HepG2 (cell line): ENCODE results near the gene PLEKHG5. TPM values are rescaled to one million over a fixed set of nuclear protein-coding genes. Genes with fewer than 3 reads are reported as not detected.

Experiments
- CSRNP1 ChIP-seq: sonication (generic); formaldehyde crosslinking; IDR thresholded peaks from 2 replicates; pipeline ENCODE4 v1.8.1; 2023; ENCODE audit warnings: mild to moderate bottlenecking, missing genetic modification reagents
- DMAP1 ChIP-seq: IDR thresholded peaks from 2 replicates; pipeline ENCODE4 v1.6.1; 2016
- ETV5 ChIP-seq: IDR thresholded peaks from 2 replicates; pipeline ENCODE4 v1.6.1; 2018; ENCODE audit warnings: missing biosample characterization, missing genetic modification reagents, inconsistent platforms, borderline replicate concordance
- FOSL2 ChIP-seq: sonication (generic); formaldehyde crosslinking; IDR thresholded peaks from 2 replicates; pipeline ENCODE4 v1.4.0; 2020; ENCODE audit warnings: missing genetic modification reagents
- HNF4A ChIP-seq: sonication (generic); formaldehyde crosslinking; IDR thresholded peaks from 2 replicates; pipeline ENCODE4 v1.4.0; 2020; ENCODE audit warnings: missing genetic modification reagents
- JUNB ChIP-seq: sonication (generic); formaldehyde crosslinking; IDR thresholded peaks from 2 replicates; pipeline ENCODE4 v1.8.0; 2022; ENCODE audit warnings: missing genetic modification reagents, mild to moderate bottlenecking, borderline replicate concordance
- NONO ChIP-seq, 2 experiments: fragments of 450-650 bp in 1 of 2; sonication (generic) in 1 of 2; formaldehyde crosslinking in 1 of 2; IDR thresholded peaks in 1 of 2; conservative IDR thresholded peaks in 1 of 2; 2 replicates each; pipeline versions ENCODE4 v1.6.1 to v1.8.0; 2017 to 2022; ENCODE audit warnings: mild to moderate bottlenecking in 1 of 2, missing genetic modification reagents in 1 of 2, moderate library complexity in 1 of 2
- POLR2AphosphoS5 ChIP-seq: IDR thresholded peaks from 2 replicates; pipeline ENCODE4 v1.6.1; 2012; ENCODE audit warnings: low read depth, low read length
- REPIN1 ChIP-seq: sonication (generic); formaldehyde crosslinking; IDR thresholded peaks from 2 replicates; pipeline ENCODE4 v1.8.0; 2022; ENCODE audit warnings: missing genetic modification reagents, low read depth, mild to moderate bottlenecking, borderline replicate concordance
- RXRB ChIP-seq: IDR thresholded peaks from 2 replicates; pipeline ENCODE4 v1.6.1; 2016; ENCODE audit warnings: borderline replicate concordance, missing genetic modification reagents, missing compliant biosample characterization
- SRY ChIP-seq: sonication (generic); formaldehyde crosslinking; IDR thresholded peaks from 2 replicates; pipeline ENCODE4 v1.8.0; 2022; ENCODE audit warnings: mild to moderate bottlenecking, missing genetic modification reagents
- TARDBP ChIP-seq: sonication (generic); formaldehyde crosslinking; IDR thresholded peaks from 2 replicates; pipeline ENCODE4 v1.8.0; 2022; ENCODE audit warnings: mild to moderate bottlenecking, missing genetic modification reagents
- THRA ChIP-seq: sonication (generic); formaldehyde crosslinking; IDR thresholded peaks from 2 replicates; pipeline ENCODE4 v1.4.0; 2020; ENCODE audit warnings: missing genetic modification reagents, borderline replicate concordance
- XRCC5 ChIP-seq: fragments of 200-400 bp; formaldehyde crosslinking; optimal IDR thresholded peaks from 2 replicates; pipeline ENCODE3; 2017; ENCODE audit warnings: mild to moderate bottlenecking, low read length
- YY1 ChIP-seq: IDR thresholded peaks from 2 replicates; pipeline ENCODE4 v1.6.1; 2011; ENCODE audit warnings: low read length, low read depth, moderate library complexity, mild to moderate bottlenecking; ENCODE audit not compliant: insufficient read depth, insufficient replicate concordance
- ZBTB10 ChIP-seq: sonication (generic); formaldehyde crosslinking; IDR thresholded peaks from 2 replicates; pipeline ENCODE4 v1.4.0; 2020; ENCODE audit warnings: missing genetic modification reagents, borderline replicate concordance
- ZBTB7A ChIP-seq: sonication (generic); formaldehyde crosslinking; IDR thresholded peaks from 2 replicates; pipeline ENCODE4 v1.8.0; 2022; ENCODE audit warnings: mild to moderate bottlenecking, missing genetic modification reagents
- ZFP91 ChIP-seq: sonication (generic); formaldehyde crosslinking; IDR thresholded peaks from 2 replicates; pipeline ENCODE4 v1.9.0; 2022; ENCODE audit warnings: missing genetic modification reagents, mild to moderate bottlenecking, borderline replicate concordance
- ZNF451 ChIP-seq: sonication (generic); formaldehyde crosslinking; IDR thresholded peaks from 2 replicates; pipeline ENCODE4 v1.5.0; 2020; ENCODE audit warnings: mild to moderate bottlenecking, missing genetic modification reagents
- ZNF607 ChIP-seq: sonication (generic); formaldehyde crosslinking; IDR thresholded peaks from 2 replicates; pipeline ENCODE4 v1.5.1; 2020; ENCODE audit warnings: missing genetic modification reagents, mild to moderate bottlenecking, borderline replicate concordance
- polyA plus RNA-seq, 8 experiments: library from polyadenylated mRNA; depleted of rRNA in 3 of 8; stranded (reverse) in 7 of 8; unstranded in 1 of 8; fragments of >200 nt; fragmentation: Illumina TruSeq in 4 of 8; extraction: Trizol in 4 of 8; gene quantifications; 2 replicates each; pipeline versions ENCODE4 v1.2.1 to v1.2.3, GENCODE V29; 2011 to 2016; ENCODE audit warnings: low read depth in 4 of 8, missing spikeins in 1 of 8, mixed read lengths in 1 of 8; ENCODE audit not compliant: insufficient read depth in 1 of 8
- total RNA-seq, 5 experiments: library from RNA; depleted of rRNA; stranded (reverse); fragments of >200 nt; fragmentation: Illumina TruSeq; extraction: Trizol; gene quantifications; 2 replicates each; pipeline ENCODE4 v1.2.3, GENCODE V29; 2016; ENCODE audit warnings: low read depth in 1 of 5

Gene PLEKHG5
- total and polyA plus RNA-seq, 2 of the 13 experiments (the other 11 are each of a cell fraction or from before 2014, with no cell fraction given): 1.9 to 3.5 TPM

GRCh38 chr1:6490181-6491080, 1.0 kb downstream of the PLEKHG5 start (continued):
- TF ChIP-seq NONO (IDR thresholded peaks at IDR 0.05): no peak
- 0 out of 2 replicates have a peak, but pooled peaks have one; percentile 38 for TF ChIP-seq NONO (CRISPR knock-in tag; conservative IDR thresholded peaks at IDR 0.05)
- 0 out of 2 replicates have a peak, but pooled peaks have one; percentile 51 for TF ChIP-seq SRY (CRISPR knock-in tag)
- peak; percentile 22 for TF ChIP-seq HNF4A (CRISPR knock-in tag)
- TF ChIP-seq ZFP91 (CRISPR knock-in tag): peak; percentile 73; the same call in 1 of the 2 replicates
- peak; percentile 17; the same call in 1 of the 2 replicates for TF ChIP-seq FOSL2 (CRISPR knock-in tag)
- TF ChIP-seq JUNB (CRISPR knock-in tag): no peak
- peak; percentile 18; the same call in 1 of the 2 replicates for TF ChIP-seq RXRB (CRISPR knock-in tag)
- peak; percentile 71 for TF ChIP-seq YY1
- peak; percentile 48; the same call in 1 of the 2 replicates for TF ChIP-seq DMAP1
- peak; percentile 67; the same call in 1 of the 2 replicates for TF ChIP-seq CSRNP1 (CRISPR knock-in tag)
- peak; percentile 33 for TF ChIP-seq XRCC5
- peak; percentile 56; the same call in 1 of the 2 replicates for TF ChIP-seq REPIN1 (CRISPR knock-in tag)
- TF ChIP-seq THRA: 0 out of 2 replicates have a peak, but pooled peaks have one; percentile 5
- TF ChIP-seq ZBTB7A: peak; percentile 45; the same call in 1 of the 2 replicates
- peak; percentile 61 for TF ChIP-seq ZNF451 (CRISPR knock-in tag)
- peak; percentile 68 for TF ChIP-seq TARDBP
- TF ChIP-seq ZNF607 (CRISPR knock-in tag): 0 out of 2 replicates have a peak, but pooled peaks have one; percentile 32
- peak; percentile 44; the same call in 1 of the 2 replicates for TF ChIP-seq ETV5 (CRISPR knock-in tag)
- TF ChIP-seq ZBTB10: 0 out of 2 replicates have a peak, but pooled peaks have one; percentile 71
- TF ChIP-seq POLR2AphosphoS5: peak; percentile 41; the same call in 1 of the 2 replicates
